Measurements from ENCODE around the gene TMEM30B. TPM values are rescaled to one million over a fixed set of nuclear protein-coding genes. Genes with fewer than 3 reads are reported as not detected.

Gene TMEM30B
- total and polyA plus RNA-seq, 2 experiments from 2014 or later, result 0.35 to 1.7 TPM

GRCh38 chr14:61326847-61327246, 45.7 kb upstream of the TMEM30B start:
- Histone ChIP-seq H3K9me3 (ENCODE audit: low read depth) (no peaks in the 10 kb centered on the region), H3K4me2 (ENCODE audit: unreplicated experiment) (no peak overlapping the region), H3F3A (ENCODE audit: insufficient read depth) (no peaks in the 10 kb centered on the region), H3K4me3 (no peak overlapping the region), H3K36me3 (ENCODE audit: low read depth) (no peaks in the 10 kb centered on the region), H3K27me3 (replicated peaks; ENCODE audit: insufficient read depth) (peaks cover 32% of the 10 kb centered on the region), H3K9ac (no peak overlapping the region), H4K20me1 (ENCODE audit: insufficient read depth) (no peaks in the 10 kb centered on the region), H2AFZ (no peak overlapping the region), H3K9me2 (ENCODE audit: insufficient read depth) (no peaks in the 10 kb centered on the region), H3K4me1 (ENCODE audit: insufficient read depth) (no peaks in the 10 kb centered on the region), H3K27ac (no peak overlapping the region), H3K79me2 (ENCODE audit: insufficient read depth) (no peaks in the 10 kb centered on the region)
- in situ Hi-C loops (cut with MboI), result no loop called here
- 8 to 11% methylated on average over 4 of the region's 4 CpGs for WGBS, 2 experiments (ENCODE audit: low coverage in 1 of 2, low lambda C conversion rate in 2 of 2, missing lambda C conversion rate in 2 of 2)
- peak; percentile 3 for DNase-seq
- TF ChIP-seq EZH2 (IDR thresholded peaks at IDR 0.05; ENCODE audit: insufficient read depth, poor library complexity, severe bottlenecking), result no peak
- TF ChIP-seq EZH2phosphoT487 (IDR thresholded peaks at IDR 0.05; ENCODE audit: insufficient read depth, low read depth), result no peak

GRCh38 chr14:61326146-61326545, 45.0 kb upstream of the TMEM30B start:
- Histone ChIP-seq H3K79me2 (ENCODE audit: insufficient read depth) (no peaks in the 10 kb centered on the region), H3F3A (ENCODE audit: insufficient read depth) (no peaks in the 10 kb centered on the region), H2AFZ (no peak overlapping the region), H3K9ac (no peak overlapping the region), H3K4me2 (ENCODE audit: unreplicated experiment) (no peak overlapping the region), H3K4me1 (ENCODE audit: insufficient read depth) (no peaks in the 10 kb centered on the region), H3K9me3 (ENCODE audit: low read depth) (no peaks in the 10 kb centered on the region), H3K27ac (no peak overlapping the region), H4K20me1 (ENCODE audit: insufficient read depth) (no peaks in the 10 kb centered on the region), H3K4me3 (no peak overlapping the region), H3K9me2 (ENCODE audit: insufficient read depth) (no peaks in the 10 kb centered on the region), H3K36me3 (ENCODE audit: low read depth) (no peaks in the 10 kb centered on the region), H3K27me3 (replicated peaks; ENCODE audit: insufficient read depth) (peaks cover 39% of the 10 kb centered on the region)
- TF ChIP-seq EZH2phosphoT487 (IDR thresholded peaks at IDR 0.05; ENCODE audit: insufficient read depth, low read depth) (no peak), EZH2 (IDR thresholded peaks at IDR 0.05; ENCODE audit: insufficient read depth, poor library complexity, severe bottlenecking) (no peak)
- DNase-seq, result no peak
- in situ Hi-C loops (cut with MboI), result no loop called here
- 81 to 85% methylated on average over 1 of the region's 1 CpG for WGBS, 2 experiments (ENCODE audit: low coverage in 1 of 2, low lambda C conversion rate in 2 of 2, missing lambda C conversion rate in 2 of 2)

- Histone ChIP-seq H3K4me3 (no peak overlapping the region), H2AFZ (no peak overlapping the region), H3K27me3 (replicated peaks; ENCODE audit: insufficient read depth) (peaks cover 47% of the 10 kb centered on the region), H3K36me3 (ENCODE audit: low read depth) (no peaks in the 10 kb centered on the region), H3K27ac (no peak overlapping the region), H3K9me2 (ENCODE audit: insufficient read depth) (no peaks in the 10 kb centered on the region), H3K9ac (no peak overlapping the region), H3K4me2 (ENCODE audit: unreplicated experiment) (no peak overlapping the region), H3K79me2 (ENCODE audit: insufficient read depth) (no peaks in the 10 kb centered on the region), H3K4me1 (ENCODE audit: insufficient read depth) (no peaks in the 10 kb centered on the region), H3F3A (ENCODE audit: insufficient read depth) (no peaks in the 10 kb centered on the region), H4K20me1 (ENCODE audit: insufficient read depth) (no peaks in the 10 kb centered on the region), H3K9me3 (ENCODE audit: low read depth) (no peaks in the 10 kb centered on the region)
- in situ Hi-C loops (cut with MboI), result no loop called here
- DNase-seq, result no peak
- TF ChIP-seq EZH2 (IDR thresholded peaks at IDR 0.05; ENCODE audit: insufficient read depth, poor library complexity, severe bottlenecking) (no peak), EZH2phosphoT487 (IDR thresholded peaks at IDR 0.05; ENCODE audit: insufficient read depth, low read depth) (no peak)
- 97 to 100% methylated on average over 1 of the region's 1 CpG for WGBS, 2 experiments (ENCODE audit: low coverage in 1 of 2, low lambda C conversion rate in 2 of 2, missing lambda C conversion rate in 2 of 2)
Measured at GRCh38 chr14:61325166-61325565, 44.0 kb upstream of the TMEM30B start.

GRCh38 chr14:61323970-61324369, 42.8 kb upstream of the TMEM30B start:
- Histone ChIP-seq H3K27ac (no peak overlapping the region), H2AFZ (no peak overlapping the region), H3K9me2 (ENCODE audit: insufficient read depth) (no peaks in the 10 kb centered on the region), H3K4me3 (no peak overlapping the region), H4K20me1 (ENCODE audit: insufficient read depth) (no peaks in the 10 kb centered on the region), H3K9ac (no peak overlapping the region), H3K9me3 (ENCODE audit: low read depth) (no peaks in the 10 kb centered on the region), H3F3A (ENCODE audit: insufficient read depth) (no peaks in the 10 kb centered on the region), H3K27me3 (replicated peaks; ENCODE audit: insufficient read depth) (peaks cover 52% of the 10 kb centered on the region), H3K4me1 (ENCODE audit: insufficient read depth) (no peaks in the 10 kb centered on the region), H3K4me2 (ENCODE audit: unreplicated experiment) (no peak overlapping the region), H3K79me2 (ENCODE audit: insufficient read depth) (no peaks in the 10 kb centered on the region), H3K36me3 (ENCODE audit: low read depth) (no peaks in the 10 kb centered on the region)
- no peak for DNase-seq
- in situ Hi-C loops (cut with MboI), result no loop called here
- TF ChIP-seq EZH2phosphoT487 (IDR thresholded peaks at IDR 0.05; ENCODE audit: insufficient read depth, low read depth), result no peak
- 62 to 70% methylated on average over 6 of the region's 6 CpGs for WGBS, 2 experiments (ENCODE audit: low coverage in 1 of 2, low lambda C conversion rate in 2 of 2, missing lambda C conversion rate in 2 of 2)

GRCh38 chr14:61322799-61323290, 41.7 kb upstream of the TMEM30B start:
- 26 to 29% methylated on average over 13 of the region's 13 CpGs for WGBS, 2 experiments (ENCODE audit: low coverage in 1 of 2, low lambda C conversion rate in 2 of 2, missing lambda C conversion rate in 2 of 2)
- H4K20me1 ChIP-seq (ENCODE audit: insufficient read depth), result no peaks in the 10 kb centered on the region
- H3K9me3 ChIP-seq (ENCODE audit: low read depth), result no peaks in the 10 kb centered on the region
- H3K27me3 ChIP-seq (replicated peaks; ENCODE audit: insufficient read depth), result peaks cover 58% of the 10 kb centered on the region
- no peak overlapping the region for H3K4me3 ChIP-seq
- no peaks in the 10 kb centered on the region for H3K36me3 ChIP-seq (ENCODE audit: low read depth)
- in situ Hi-C loops (cut with MboI), result no loop called here
- DNase-seq, result peak; percentile 24
- TF ChIP-seq EZH2phosphoT487 (IDR thresholded peaks at IDR 0.05; ENCODE audit: insufficient read depth, low read depth) (no peak), EZH2 (IDR thresholded peaks at IDR 0.05; ENCODE audit: insufficient read depth, poor library complexity, severe bottlenecking) (no peak)
- H3K27ac ChIP-seq, result no peak overlapping the region
- H3K9ac ChIP-seq, result no peak overlapping the region
- no peaks in the 10 kb centered on the region for H3K4me1 ChIP-seq (ENCODE audit: insufficient read depth)
- no peaks in the 10 kb centered on the region for H3F3A ChIP-seq (ENCODE audit: insufficient read depth)
- H3K79me2 ChIP-seq (ENCODE audit: insufficient read depth), result no peaks in the 10 kb centered on the region
- H2AFZ ChIP-seq, result no peak overlapping the region
- no peak overlapping the region for H3K4me2 ChIP-seq (ENCODE audit: unreplicated experiment)
- H3K9me2 ChIP-seq (ENCODE audit: insufficient read depth), result no peaks in the 10 kb centered on the region

Measured in GM23248 (cell line).